KOPT-K1 (cell line): Measurements from ENCODE around the gene THAP3.

ENCODE experiments used
- H3K27ac ChIP-seq: fragments of 200-600 bp; sonication (generic); 2 replicates; pipeline ENCODE4 v1.5.1; 2016; ENCODE audit warnings: antibody characterized with exemption, mild to moderate bottlenecking, low read depth, low read length; ENCODE audit not compliant: poor library complexity, severe bottlenecking
- H3K36me3 ChIP-seq: fragments of 200-600 bp; sonication (generic); 2 replicates; pipeline ENCODE4 v1.5.1; 2017; ENCODE audit warnings: antibody characterized with exemption, mild to moderate bottlenecking, low read length, moderate library complexity; ENCODE audit not compliant: insufficient read depth
- H3K9me3 ChIP-seq: fragments of 200-600 bp; sonication (generic); 2 replicates; pipeline ENCODE4 v1.5.1; 2017; ENCODE audit warnings: antibody characterized with exemption, low read length, mild to moderate bottlenecking; ENCODE audit not compliant: insufficient read depth, poor library complexity, severe bottlenecking

The THAP3 gene, protein sequence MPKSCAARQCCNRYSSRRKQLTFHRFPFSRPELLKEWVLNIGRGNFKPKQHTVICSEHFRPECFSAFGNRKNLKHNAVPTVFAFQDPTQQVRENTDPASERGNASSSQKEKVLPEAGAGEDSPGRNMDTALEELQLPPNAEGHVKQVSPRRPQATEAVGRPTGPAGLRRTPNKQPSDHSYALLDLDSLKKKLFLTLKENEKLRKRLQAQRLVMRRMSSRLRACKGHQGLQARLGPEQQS

DNA sequence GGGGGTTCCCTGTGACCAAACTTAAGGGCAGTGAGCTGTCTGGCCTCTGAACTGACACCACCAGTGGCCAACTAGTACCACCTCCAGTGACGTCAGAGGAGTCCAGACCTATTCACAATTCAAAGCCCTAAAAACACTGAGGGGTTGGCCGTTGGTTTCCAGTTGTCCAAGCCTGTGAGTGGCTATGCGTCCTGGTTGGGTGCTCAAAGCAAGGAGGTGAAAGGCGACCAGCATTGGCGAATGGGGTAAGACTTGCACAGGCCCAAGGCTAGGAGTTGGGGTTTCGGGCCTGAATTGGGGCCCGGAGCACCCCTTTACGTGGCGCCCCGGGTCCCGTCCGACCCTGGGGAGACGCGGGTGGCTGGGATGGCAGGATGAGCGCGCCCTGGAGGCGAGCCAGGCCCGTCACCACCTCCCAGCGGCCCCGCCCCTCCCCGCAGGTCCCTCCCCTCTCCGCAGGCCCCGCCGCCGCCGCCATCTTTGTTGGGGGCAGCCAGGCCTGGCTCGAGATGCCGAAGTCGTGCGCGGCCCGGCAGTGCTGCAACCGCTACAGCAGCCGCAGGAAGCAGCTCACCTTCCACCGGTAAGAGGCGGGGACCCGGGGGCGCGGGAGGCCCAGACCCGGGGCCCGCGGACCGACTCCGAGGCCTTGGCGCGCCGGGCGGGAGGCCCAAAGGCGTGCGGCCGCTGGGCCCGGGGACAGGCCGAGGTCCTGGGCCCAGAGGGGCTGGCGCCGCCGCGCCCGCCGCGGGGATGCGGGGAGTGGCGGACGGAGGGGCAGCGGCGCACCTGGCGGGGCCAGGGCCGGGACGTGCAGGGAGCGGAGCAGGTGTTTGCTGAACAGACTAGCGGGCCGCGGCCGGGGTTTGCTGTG is at the start of gene THAP3:
TSS of gene THAP3 (plus strand) at position 159 of the 874 bp plus-strand sequence. CDS start at position 510, 351 bp downstream.
- Histone ChIP-seq H3K9me3 (no peaks in the 10 kb centered on the region), H3K27ac (peak within 1 kb of the TSS; percentile 70), H3K36me3 (peaks cover 78% of the 10 kb centered on the region)

DNA sequence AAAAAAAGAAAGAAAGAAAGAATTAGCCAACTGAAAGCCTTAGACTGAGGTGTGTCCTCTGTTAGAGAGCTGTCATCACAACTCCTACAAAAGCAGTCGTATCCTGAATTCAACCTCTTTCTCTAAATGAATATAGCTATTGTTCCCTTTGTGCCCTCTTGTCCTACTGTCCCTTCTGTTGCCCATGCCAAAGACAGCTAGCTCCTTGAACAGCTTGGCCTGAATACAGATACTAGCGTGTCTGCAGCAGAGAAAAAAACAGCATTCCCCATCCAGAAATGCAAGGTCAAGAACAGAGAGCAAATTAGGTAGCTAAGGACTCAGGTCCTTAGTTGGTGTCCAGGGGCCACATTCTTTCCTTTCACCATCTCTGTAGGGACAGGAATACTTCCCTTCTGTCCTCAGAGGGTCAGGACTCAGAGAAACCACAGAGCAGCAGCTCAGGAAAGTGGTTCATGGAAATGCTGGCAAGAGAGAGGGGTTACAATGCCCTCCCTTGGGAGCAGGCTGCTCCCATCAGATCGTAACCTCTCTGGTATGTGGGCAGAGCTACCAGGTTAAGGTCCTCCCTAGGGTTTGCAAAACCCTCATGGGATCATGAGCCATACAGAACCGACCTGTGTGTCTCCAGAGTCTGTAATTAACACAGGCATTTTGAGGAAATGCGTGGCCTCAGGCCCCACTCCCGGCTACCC is 46.7 kb upstream of the THAP3 start:
- no peak overlapping the region for H3K27ac ChIP-seq
- H3K9me3 ChIP-seq, result no peaks in the 10 kb centered on the region
- H3K36me3 ChIP-seq, result peaks cover 8% of the 10 kb centered on the region; the same call in 1 of the 2 replicates

DNA sequence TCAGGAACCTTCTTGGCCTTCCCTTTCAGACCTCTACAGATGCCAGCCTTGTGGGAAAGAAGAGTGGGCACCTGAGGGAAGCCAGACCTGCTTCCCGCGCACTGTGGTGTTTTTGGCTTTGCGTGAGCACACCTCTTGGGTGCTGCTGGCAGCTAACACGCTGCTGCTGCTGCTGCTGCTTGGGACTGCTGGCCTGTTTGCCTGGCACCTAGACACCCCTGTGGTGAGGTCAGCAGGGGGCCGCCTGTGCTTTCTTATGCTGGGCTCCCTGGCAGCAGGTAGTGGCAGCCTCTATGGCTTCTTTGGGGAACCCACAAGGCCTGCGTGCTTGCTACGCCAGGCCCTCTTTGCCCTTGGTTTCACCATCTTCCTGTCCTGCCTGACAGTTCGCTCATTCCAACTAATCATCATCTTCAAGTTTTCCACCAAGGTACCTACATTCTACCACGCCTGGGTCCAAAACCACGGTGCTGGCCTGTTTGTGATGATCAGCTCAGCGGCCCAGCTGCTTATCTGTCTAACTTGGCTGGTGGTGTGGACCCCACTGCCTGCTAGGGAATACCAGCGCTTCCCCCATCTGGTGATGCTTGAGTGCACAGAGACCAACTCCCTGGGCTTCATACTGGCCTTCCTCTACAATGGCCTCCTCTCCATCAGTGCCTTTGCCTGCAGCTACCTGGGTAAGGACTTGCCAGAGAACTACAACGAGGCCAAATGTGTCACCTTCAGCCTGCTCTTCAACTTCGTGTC is 45.9 kb upstream of the THAP3 start:
- H3K36me3 ChIP-seq, result peaks cover 8% of the 10 kb centered on the region; the same call in 1 of the 2 replicates
- no peaks in the 10 kb centered on the region for H3K9me3 ChIP-seq
- H3K27ac ChIP-seq, result no peak overlapping the region

DNA sequence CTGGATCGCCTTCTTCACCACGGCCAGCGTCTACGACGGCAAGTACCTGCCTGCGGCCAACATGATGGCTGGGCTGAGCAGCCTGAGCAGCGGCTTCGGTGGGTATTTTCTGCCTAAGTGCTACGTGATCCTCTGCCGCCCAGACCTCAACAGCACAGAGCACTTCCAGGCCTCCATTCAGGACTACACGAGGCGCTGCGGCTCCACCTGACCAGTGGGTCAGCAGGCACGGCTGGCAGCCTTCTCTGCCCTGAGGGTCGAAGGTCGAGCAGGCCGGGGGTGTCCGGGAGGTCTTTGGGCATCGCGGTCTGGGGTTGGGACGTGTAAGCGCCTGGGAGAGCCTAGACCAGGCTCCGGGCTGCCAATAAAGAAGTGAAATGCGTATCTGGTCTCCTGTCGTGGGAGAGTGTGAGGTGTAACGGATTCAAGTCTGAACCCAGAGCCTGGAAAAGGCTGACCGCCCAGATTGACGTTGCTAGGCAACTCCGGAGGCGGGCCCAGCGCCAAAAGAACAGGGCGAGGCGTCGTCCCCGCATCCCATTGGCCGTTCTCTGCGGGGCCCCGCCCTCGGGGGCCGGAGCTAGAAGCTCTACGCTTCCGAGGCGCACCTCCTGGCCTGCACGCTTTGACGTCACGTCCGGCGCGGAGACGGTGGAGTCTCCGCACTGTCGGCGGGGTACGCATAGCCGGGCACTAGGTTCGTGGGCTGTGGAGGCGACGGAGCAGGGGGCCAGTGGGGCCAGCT is 45.1 kb upstream of the THAP3 start, which contains the start of gene ZBTB48:
TSS of gene ZBTB48 (plus strand) at position 621 of the 745 bp plus-strand sequence. CDS start 616 bp downstream, outside the sequence.
- peak within 1 kb of the TSS; percentile 55 for H3K27ac ChIP-seq
- H3K9me3 ChIP-seq, result no peaks in the 10 kb centered on the region
- H3K36me3 ChIP-seq, result peaks cover 8% of the 10 kb centered on the region; the same call in 1 of the 2 replicates

DNA sequence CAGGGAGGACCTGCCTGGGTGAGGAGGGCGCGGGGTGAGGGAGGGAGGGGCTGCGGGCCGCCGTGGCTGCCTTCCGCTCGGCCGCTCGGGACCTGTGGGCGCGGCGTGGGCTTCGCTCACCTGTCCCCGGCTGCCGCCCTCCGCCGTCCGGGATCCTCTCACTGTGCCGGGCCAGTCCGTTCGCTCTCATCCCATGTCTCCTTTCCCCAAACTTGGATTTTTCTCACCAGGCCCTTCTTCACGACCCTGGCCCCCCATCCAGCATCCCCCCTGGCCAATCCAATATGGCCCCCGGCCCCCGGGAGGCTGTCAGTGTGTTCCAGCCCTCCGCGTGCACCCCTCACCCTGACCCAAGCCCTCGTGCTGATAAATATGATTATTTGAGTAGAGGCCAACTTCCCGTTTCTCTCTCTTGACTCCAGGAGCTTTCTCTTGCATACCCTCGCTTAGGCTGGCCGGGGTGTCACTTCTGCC is 44.5 kb upstream of the THAP3 start:
- Histone ChIP-seq H3K9me3 (no peaks in the 10 kb centered on the region), H3K27ac (peak overlapping the region; percentile 55), H3K36me3 (peaks cover 8% of the 10 kb centered on the region; the same call in 1 of the 2 replicates)

DNA sequence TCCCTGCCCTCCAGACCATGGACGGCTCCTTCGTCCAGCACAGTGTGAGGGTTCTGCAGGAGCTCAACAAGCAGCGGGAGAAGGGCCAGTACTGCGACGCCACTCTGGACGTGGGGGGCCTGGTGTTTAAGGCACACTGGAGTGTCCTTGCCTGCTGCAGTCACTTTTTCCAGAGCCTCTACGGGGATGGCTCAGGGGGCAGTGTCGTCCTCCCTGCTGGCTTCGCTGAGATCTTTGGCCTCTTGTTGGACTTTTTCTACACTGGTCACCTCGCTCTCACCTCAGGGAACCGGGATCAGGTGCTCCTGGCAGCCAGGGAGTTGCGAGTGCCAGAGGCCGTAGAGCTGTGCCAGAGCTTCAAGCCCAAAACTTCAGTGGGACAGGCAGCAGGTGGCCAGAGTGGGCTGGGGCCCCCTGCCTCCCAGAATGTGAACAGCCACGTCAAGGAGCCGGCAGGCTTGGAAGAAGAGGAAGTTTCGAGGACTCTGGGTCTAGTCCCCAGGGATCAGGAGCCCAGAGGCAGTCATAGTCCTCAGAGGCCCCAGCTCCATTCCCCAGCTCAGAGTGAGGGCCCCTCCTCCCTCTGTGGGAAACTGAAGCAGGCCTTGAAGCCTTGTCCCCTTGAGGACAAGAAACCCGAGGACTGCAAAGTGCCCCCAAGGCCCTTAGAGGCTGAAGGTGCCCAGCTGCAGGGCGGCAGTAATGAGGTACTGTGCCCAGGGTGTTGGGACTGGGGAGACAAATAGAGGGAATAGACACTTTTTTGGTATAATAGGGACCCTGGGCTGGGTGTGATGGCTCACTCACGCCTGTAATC is 43.9 kb upstream of the THAP3 start:
- H3K27ac ChIP-seq, result peak overlapping the region; percentile 55
- H3K9me3 ChIP-seq, result no peaks in the 10 kb centered on the region
- peaks cover 8% of the 10 kb centered on the region; the same call in 1 of the 2 replicates for H3K36me3 ChIP-seq

DNA sequence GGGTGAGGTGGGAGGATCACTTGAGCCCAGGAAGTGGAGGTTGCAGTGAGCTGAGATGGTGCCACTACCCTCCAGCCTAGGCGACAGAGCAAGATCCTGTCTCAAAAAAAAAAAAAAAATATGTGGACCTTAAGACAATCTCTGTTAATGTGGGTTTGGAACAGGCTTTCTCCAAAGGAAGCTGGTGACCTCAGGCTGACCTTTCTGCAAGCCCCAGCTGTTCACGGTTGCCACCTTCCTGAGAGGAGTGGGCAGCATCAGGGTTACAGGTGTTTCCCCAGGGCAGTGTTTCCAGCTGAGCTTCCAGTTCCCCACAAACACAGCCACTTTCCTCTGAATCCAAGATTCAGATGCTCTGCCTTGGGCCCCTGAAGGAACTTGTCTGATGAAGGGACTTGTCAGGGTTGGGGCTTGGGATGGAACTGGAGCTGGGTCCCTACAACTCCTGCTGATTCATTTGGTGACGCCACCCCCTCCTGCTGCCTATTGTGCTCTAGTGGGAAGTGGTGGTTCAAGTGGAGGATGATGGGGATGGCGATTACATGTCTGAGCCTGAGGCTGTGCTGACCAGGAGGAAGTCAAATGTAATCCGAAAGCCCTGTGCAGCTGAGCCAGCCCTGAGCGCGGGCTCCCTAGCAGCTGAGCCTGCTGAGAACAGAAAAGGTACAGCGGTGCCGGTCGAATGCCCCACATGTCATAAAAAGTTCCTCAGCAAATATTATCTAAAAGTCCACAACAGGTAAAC is 42.9 kb upstream of the THAP3 start:
- Histone ChIP-seq H3K36me3 (peaks cover 10% of the 10 kb centered on the region; the same call in 1 of the 2 replicates), H3K27ac (no peak overlapping the region), H3K9me3 (no peaks in the 10 kb centered on the region)

DNA sequence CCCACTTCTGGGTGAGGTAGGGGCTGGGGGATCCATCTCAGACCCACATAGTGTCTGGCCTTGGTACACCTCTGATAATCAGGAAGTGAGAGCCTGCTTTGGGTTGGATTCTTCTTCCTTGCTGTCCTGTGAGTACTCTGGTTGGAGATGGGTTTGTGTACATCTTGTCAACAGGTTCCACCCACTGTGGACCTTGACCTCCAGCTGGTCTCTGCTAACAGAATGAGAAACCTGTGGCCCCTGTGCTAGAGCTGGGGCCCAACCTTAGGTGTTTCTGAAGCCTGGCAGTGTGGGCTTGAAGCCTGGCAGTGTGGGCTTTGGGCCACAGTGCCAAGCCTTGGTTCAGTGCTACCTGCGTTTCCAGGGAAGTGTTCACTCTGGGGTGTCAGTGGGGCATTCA is 42.3 kb upstream of the THAP3 start:
- H3K36me3 ChIP-seq, result peaks cover 17% of the 10 kb centered on the region; the same call in 1 of the 2 replicates
- no peaks in the 10 kb centered on the region for H3K9me3 ChIP-seq
- no peak overlapping the region for H3K27ac ChIP-seq

DNA sequence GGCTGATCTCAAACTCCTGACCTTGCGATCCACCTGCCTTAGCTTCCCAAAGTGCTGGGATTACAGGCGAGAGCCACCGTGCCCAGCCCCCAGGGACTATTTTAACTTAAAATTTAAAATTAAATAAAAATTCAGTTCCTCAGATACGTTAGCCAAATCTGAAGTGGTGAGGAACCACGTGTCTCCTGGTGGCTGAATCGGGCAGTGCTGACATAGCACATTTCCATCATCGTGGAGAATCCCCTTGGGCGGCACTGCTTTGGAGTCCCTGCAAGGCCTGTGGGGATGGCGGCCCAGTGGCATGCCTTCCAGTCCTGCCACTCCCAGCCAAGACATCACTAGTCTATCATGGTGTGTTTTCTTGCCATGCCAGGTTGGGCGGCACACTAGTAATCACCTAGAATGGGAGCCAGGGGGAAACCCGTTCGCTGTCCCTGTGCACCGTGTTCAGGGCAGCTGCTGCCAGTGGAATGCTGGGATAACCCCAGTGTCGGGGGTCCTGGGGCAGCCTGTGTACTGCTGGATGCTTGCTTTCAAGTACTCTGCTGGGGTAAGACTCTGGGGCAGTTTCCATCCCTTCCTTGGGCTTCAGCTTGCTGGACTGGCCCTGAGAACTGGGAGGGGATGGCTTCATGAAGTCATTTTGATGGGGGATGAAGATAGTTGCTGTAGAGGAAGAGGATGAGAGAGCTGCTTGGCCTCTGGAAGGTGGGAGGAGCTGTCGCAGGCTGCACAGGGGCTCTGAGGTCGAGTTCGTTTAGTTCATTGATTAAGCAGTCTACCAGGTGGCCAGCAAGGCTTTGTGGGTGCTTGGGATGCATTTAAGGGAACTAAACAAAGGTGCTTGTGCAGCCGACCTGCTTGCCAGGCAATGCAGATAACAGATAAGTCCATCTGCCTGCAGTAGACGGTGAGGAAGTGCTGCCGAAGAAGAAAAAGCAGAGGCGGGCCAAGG is 40.3 kb upstream of the THAP3 start:
- H3K27ac ChIP-seq, result no peak overlapping the region
- peaks cover 37% of the 10 kb centered on the region for H3K36me3 ChIP-seq
- no peaks in the 10 kb centered on the region for H3K9me3 ChIP-seq

DNA sequence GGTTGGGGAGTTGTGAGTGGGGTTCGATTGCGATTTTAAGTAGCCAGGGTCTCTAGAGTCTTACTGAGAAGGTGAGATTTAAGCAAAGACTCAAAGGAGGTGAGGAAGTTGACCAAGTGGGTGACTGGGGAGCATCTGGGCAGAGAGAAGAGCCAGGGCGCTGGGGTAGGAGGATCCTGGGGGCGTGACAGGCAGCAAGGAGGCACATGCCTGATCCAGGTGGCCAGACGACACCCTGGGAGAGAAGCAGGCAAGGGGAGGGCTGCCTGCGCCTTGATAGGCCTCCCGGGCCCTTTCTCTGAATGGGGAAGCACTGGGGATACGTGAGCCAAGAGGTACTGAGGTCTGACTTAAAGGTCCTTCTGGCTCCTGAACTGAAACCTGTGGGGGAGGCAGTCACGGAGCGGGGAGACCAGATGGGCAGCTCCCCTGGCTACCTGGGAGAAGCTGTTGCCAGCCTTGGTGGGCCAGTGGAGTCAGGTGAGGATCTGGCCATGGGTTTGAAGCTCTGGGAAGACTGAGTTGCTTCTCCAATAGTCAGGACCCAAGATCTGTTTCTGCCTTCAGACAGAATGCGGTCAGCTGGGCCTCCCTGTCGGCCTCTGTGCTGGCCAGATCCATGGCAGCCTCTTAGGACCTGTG is 39.5 kb upstream of the THAP3 start:
- H3K9me3 ChIP-seq, result no peaks in the 10 kb centered on the region
- H3K27ac ChIP-seq, result no peak overlapping the region
- peaks cover 45% of the 10 kb centered on the region for H3K36me3 ChIP-seq

DNA sequence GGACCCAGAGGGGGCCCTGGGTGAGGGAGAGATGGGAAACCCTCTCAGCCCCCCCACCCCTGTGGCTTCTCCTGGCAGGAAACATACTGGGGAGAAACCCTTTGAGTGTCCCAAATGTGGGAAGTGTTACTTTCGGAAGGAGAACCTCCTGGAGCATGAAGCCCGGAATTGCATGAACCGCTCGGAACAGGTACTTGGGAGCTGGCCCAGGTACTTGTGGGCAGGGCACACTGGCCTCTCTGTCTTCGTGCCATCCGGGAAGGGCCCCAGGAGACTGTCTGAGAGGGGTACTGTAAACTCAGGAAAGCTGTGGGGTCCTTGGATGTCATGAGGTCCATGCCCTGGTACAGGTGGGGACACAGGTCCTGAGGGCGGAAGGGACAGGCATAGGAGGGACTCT is 38.8 kb upstream of the THAP3 start:
- peaks cover 51% of the 10 kb centered on the region for H3K36me3 ChIP-seq
- H3K9me3 ChIP-seq, result no peaks in the 10 kb centered on the region
- H3K27ac ChIP-seq, result no peak overlapping the region
